ENCODE measurements around the gene MRTFA. TPM values are rescaled to one million over a fixed set of nuclear protein-coding genes. Genes with fewer than 3 reads are reported as not detected.

Gene MRTFA
- total RNA-seq, 2 donors from 2014 or later = 71.0 to 104 TPM

DNA sequence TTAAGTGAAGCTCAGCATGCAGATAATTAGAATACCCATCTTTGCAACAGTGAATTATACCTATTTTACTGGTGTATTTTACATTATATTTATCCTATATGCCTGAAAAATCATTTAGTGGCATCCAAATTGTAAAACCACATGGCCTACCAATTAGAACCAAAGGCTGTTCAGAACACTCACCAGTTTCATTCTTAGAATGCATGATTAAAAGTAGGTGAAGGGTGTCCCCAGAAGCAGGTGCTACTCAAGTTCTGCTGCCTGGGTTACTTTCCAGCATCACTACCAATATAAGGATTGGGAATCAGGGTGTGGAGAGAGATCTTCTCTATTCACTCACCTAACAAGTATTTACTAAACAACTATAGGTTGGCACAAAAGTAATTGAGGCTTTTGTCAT lies 162.8 kb downstream of the MRTFA start:
- Histone ChIP-seq H3K9me3 (no peaks in the 10 kb centered on the region), H3K4me3 (no peak overlapping the region), H3K27me3 (replicated peaks; ENCODE audit: insufficient read depth) (no peaks in the 10 kb centered on the region), H3K36me3 (no peaks in the 10 kb centered on the region), H3K4me1 (replicated peaks) (no peaks in the 10 kb centered on the region), H3K27ac (no peak overlapping the region)
- no peak for DNase-seq (ENCODE audit: low spot score)
- intact Hi-C loops (cut with DNase I) = no loop called here
- no peak for TF ChIP-seq POLR2AphosphoS5 (IDR thresholded peaks at IDR 0.05)
- TF ChIP-seq, protein P1, sequence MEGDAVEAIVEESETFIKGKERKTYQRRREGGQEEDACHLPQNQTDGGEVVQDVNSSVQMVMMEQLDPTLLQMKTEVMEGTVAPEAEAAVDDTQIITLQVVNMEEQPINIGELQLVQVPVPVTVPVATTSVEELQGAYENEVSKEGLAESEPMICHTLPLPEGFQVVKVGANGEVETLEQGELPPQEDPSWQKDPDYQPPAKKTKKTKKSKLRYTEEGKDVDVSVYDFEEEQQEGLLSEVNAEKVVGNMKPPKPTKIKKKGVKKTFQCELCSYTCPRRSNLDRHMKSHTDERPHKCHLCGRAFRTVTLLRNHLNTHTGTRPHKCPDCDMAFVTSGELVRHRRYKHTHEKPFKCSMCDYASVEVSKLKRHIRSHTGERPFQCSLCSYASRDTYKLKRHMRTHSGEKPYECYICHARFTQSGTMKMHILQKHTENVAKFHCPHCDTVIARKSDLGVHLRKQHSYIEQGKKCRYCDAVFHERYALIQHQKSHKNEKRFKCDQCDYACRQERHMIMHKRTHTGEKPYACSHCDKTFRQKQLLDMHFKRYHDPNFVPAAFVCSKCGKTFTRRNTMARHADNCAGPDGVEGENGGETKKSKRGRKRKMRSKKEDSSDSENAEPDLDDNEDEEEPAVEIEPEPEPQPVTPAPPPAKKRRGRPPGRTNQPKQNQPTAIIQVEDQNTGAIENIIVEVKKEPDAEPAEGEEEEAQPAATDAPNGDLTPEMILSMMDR (IDR thresholded peaks at IDR 0.05) = no peak
- no peak for TF ChIP-seq POLR2A (IDR thresholded peaks at IDR 0.05)

DNA sequence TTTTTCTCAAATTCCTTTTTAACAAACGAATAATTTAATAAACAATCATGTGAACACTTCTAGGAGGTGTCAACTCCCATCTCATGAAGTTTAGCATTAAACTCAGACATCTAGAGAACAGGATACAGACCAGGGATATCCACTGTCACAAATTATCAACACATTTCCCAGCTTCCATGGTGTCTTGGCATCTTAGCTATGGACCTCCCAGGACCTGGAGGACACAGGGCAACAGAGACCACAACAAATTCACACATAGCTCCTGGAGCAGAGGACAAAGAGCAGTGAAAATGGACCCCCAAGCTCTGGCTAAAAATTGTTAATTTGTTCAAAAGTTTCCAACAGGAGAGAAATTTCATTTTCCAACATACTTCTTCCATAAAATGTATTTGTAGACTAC lies 163.9 kb downstream of the MRTFA start:
- no peak overlapping the region for H3K27ac ChIP-seq
- intact Hi-C loops (cut with DNase I) = no loop called here
- no peaks in the 10 kb centered on the region for H3K4me1 ChIP-seq (replicated peaks)
- no peak for DNase-seq (ENCODE audit: low spot score)
- TF ChIP-seq POLR2A (IDR thresholded peaks at IDR 0.05) = no peak
- TF ChIP-seq, protein P1 (IDR thresholded peaks at IDR 0.05) = no peak
- TF ChIP-seq POLR2AphosphoS5 (IDR thresholded peaks at IDR 0.05) = no peak
- no peaks in the 10 kb centered on the region for H3K36me3 ChIP-seq
- WGBS = 90% methylated on average over 1 of the region's 1 CpG
- no peaks in the 10 kb centered on the region for H3K9me3 ChIP-seq
- H3K27me3 ChIP-seq (replicated peaks; ENCODE audit: insufficient read depth) = no peaks in the 10 kb centered on the region
- H3K4me3 ChIP-seq = no peak overlapping the region

DNA sequence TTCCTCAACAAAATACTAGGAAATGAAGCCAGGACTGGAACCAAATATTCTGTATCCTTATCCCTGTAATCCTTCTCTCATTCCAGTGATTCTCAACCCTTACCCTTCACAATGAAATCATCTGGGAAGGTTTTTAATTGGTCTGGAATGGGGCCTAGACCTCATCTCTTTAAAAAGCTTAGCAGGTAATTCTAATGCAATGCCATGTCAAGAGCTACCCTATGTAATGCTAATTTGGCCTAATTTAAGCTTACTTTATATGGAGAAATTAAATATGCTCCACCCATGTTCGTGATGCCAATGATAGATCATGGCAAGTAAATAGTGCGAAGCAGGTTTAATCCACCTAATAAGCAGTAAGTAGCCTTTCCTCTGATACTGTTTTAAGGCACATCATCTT lies 164.5 kb downstream of the MRTFA start:
- WGBS = 100% methylated on average over 2 of the region's 2 CpGs
- Histone ChIP-seq H3K36me3 (no peaks in the 10 kb centered on the region), H3K27me3 (replicated peaks; ENCODE audit: insufficient read depth) (no peaks in the 10 kb centered on the region), H3K4me3 (no peak overlapping the region), H3K4me1 (replicated peaks) (no peaks in the 10 kb centered on the region), H3K27ac (no peak overlapping the region), H3K9me3 (no peaks in the 10 kb centered on the region)
- no peak for DNase-seq (ENCODE audit: low spot score)
- intact Hi-C loops (cut with DNase I) = no loop called here
- TF ChIP-seq POLR2A (IDR thresholded peaks at IDR 0.05) (no peak), POLR2AphosphoS5 (IDR thresholded peaks at IDR 0.05) (no peak)
- TF ChIP-seq, protein P1 (IDR thresholded peaks at IDR 0.05) = no peak

DNA sequence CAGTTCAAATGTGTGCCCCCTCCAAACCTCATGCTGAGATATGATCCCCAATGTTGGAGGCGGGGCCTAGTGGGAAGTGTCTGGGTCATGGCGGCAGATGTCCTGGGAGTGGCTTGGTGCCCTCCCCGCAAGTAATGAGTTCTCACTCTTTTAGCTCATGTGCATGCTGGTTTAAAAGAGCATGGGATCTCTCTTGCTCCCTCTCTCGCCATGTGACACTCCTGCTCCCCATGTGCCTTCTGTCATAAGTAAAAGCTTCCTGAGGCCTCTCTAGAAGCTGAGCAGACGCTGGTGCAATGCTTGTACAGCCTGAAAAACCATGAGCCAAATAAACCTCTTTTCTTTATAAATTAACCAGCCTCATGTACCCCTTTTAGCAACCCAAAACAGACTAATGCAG lies 167.3 kb downstream of the MRTFA start:
- no peak for DNase-seq (ENCODE audit: low spot score)
- H3K4me1 ChIP-seq (replicated peaks) = no peaks in the 10 kb centered on the region
- H3K4me3 ChIP-seq = no peak overlapping the region
- H3K9me3 ChIP-seq = no peaks in the 10 kb centered on the region
- intact Hi-C loops (cut with DNase I) = no loop called here
- TF ChIP-seq POLR2A (IDR thresholded peaks at IDR 0.05) = no peak
- TF ChIP-seq POLR2AphosphoS5 (IDR thresholded peaks at IDR 0.05) = no peak
- TF ChIP-seq, protein P1 (IDR thresholded peaks at IDR 0.05) = no peak
- 96% methylated on average over 5 of the region's 5 CpGs for WGBS
- no peaks in the 10 kb centered on the region for H3K27me3 ChIP-seq (replicated peaks; ENCODE audit: insufficient read depth)
- H3K36me3 ChIP-seq = no peaks in the 10 kb centered on the region
- H3K27ac ChIP-seq = no peak overlapping the region

DNA sequence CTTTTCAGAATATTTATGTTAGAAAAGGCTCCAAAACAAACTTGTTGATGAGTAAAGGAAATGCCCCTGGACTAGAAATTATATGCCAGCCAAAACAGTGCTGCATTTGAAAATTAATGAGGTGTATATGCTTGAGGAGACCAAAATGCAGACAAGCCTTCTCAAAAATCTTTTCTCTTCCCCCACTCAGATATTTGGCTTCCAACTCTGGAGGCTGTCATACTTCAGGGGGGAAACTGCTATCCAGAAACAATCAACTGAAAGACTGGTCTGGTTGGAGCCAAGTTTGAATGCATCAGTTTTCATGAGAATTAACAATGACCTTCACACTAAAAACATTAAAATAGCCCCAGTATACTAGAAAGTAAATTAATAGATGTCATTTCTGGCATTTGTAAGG lies 167.9 kb downstream of the MRTFA start:
- Histone ChIP-seq H3K27ac (no peak overlapping the region), H3K4me3 (no peak overlapping the region), H3K27me3 (replicated peaks; ENCODE audit: insufficient read depth) (no peaks in the 10 kb centered on the region), H3K36me3 (no peaks in the 10 kb centered on the region), H3K4me1 (replicated peaks) (no peaks in the 10 kb centered on the region), H3K9me3 (no peaks in the 10 kb centered on the region)
- no peak for DNase-seq (ENCODE audit: low spot score)
- TF ChIP-seq, protein P1 (IDR thresholded peaks at IDR 0.05) = no peak
- TF ChIP-seq POLR2A (IDR thresholded peaks at IDR 0.05) (no peak), POLR2AphosphoS5 (IDR thresholded peaks at IDR 0.05) (no peak)
- intact Hi-C loops (cut with DNase I) = no loop called here

Data from prostate gland (tissue), 2 donors.